Measurements from ENCODE around the gene SERP2.

The SERP2 gene

GRCh38 chr13:44363631-44364344 is 9.8 kb upstream of the SERP2 start:
- no peak for TF ChIP-seq SP2 (tag by site-specific recombination; IDR thresholded peaks at IDR 0.05)
- TF ChIP-seq PRDM4 (tag by site-specific recombination; IDR thresholded peaks at IDR 0.05): no peak
- no peak for TF ChIP-seq ZBTB11 (tag by site-specific recombination; conservative IDR thresholded peaks at IDR 0.05; ENCODE audit: low read depth)
- no peak for TF ChIP-seq ZNF624 (tag by site-specific recombination; IDR thresholded peaks at IDR 0.05)
- no peak for TF ChIP-seq ZBTB10 (tag by site-specific recombination; IDR thresholded peaks at IDR 0.05)
- no peak for TF ChIP-seq ZFHX2 (tag by site-specific recombination; conservative IDR thresholded peaks at IDR 0.05)
- no peak for TF ChIP-seq ZNF549 (tag by site-specific recombination; IDR thresholded peaks at IDR 0.05)
- TF ChIP-seq ZNF18 (tag by site-specific recombination; IDR thresholded peaks at IDR 0.05): no peak
- TF ChIP-seq GLIS1 (tag by site-specific recombination; IDR thresholded peaks at IDR 0.05): no peak
- TF ChIP-seq TSHZ1 (tag by site-specific recombination; IDR thresholded peaks at IDR 0.05; ENCODE audit: borderline replicate concordance): no peak
- no peak for TF ChIP-seq ZNF707 (tag by site-specific recombination; IDR thresholded peaks at IDR 0.05)
- TF ChIP-seq ZSCAN16 (tag by site-specific recombination; IDR thresholded peaks at IDR 0.05): no peak
- TF ChIP-seq ZNF580 (tag by site-specific recombination; IDR thresholded peaks at IDR 0.05): no peak
- no peak for TF ChIP-seq ZNF416 (tag by site-specific recombination; IDR thresholded peaks at IDR 0.05)
- TF ChIP-seq ZNF664 (tag by site-specific recombination; IDR thresholded peaks at IDR 0.05): no peak
- Histone ChIP-seq H3K4me3 (ENCODE audit: low read depth, low read length) (no peak overlapping the region), H3K36me3 (ENCODE audit: control insufficient read depth in 2 of 2, insufficient read depth in 1 of 2, low read length in 2 of 2) (no peaks in the 10 kb centered on the region), H3K27ac (ENCODE audit: extremely low read depth, low read depth, low read length) (no peak overlapping the region), H3K9me3 (ENCODE audit: control insufficient read depth, insufficient read depth, low read depth, low read length) (no peaks in the 10 kb centered on the region), H3K4me1 (ENCODE audit: control insufficient read depth, insufficient read depth, low read length) (no peaks in the 10 kb centered on the region)
- POLR2A ChIA-PET: no interaction called here
- CTCF ChIA-PET: no interaction called here

Measured in HEK293 (cell line).